SK-N-MC (cell line): Measurements from ENCODE around the gene ZNF277.

ENCODE experiments used
- DNase-seq: peaks from one replicate; pipeline ENCODE4 v3.0.0-alpha.2; 2011; ENCODE audit warnings: low read depth, low spot score
- H3K27ac ChIP-seq: fragments of 200-600 bp; sonication (generic); 2 replicates; pipeline ENCODE4 v1.5.1; 2016; ENCODE audit warnings: mixed run types
- H3K36me3 ChIP-seq: fragments of 200-600 bp; sonication (generic); 2 replicates; pipeline ENCODE4 v1.6.1; 2017; ENCODE audit warnings: antibody characterized with exemption, low read length, mixed read lengths; ENCODE audit not compliant: insufficient read depth
- H3K4me3 ChIP-seq: fragments of 200-600 bp; sonication (generic); 2 replicates; pipeline ENCODE4 v1.5.1; 2016
- H3K9ac ChIP-seq: fragments of 200-600 bp; sonication (generic); 2 replicates; pipeline ENCODE4 v1.8.0; 2017; ENCODE audit warnings: mixed run types, mixed read lengths; ENCODE audit not compliant: insufficient read length
- H3K9me3 ChIP-seq: fragments of 200-600 bp; sonication (generic); 2 replicates; pipeline ENCODE4 v1.6.1; 2017; ENCODE audit warnings: low read depth, mild to moderate bottlenecking, antibody characterized with exemption, low read length, moderate library complexity, mixed read lengths
- EZH2 ChIP-seq: fragments of 200-600 bp; sonication (generic); IDR thresholded peaks from one replicate; pipeline ENCODE4 v1.6.1; 2017; ENCODE audit warnings: antibody characterized with exemption
- FOXP2 ChIP-seq: optimal IDR thresholded peaks from 2 replicates; pipeline ENCODE3; 2011; ENCODE audit warnings: mild to moderate bottlenecking, moderate library complexity; ENCODE audit not compliant: insufficient read depth; ENCODE audit errors: extremely low read length, control extremely low read depth
- POLR2AphosphoS5 ChIP-seq: IDR thresholded peaks from 2 replicates; pipeline ENCODE4 v1.6.1; 2012; ENCODE audit warnings: mild to moderate bottlenecking, low read depth, low read length, borderline replicate concordance

Gene ZNF277

GRCh38 chr7:112214268-112214667 lies 7.8 kb downstream of the ZNF277 start:
- TF ChIP-seq POLR2AphosphoS5: no peak
- no peak for TF ChIP-seq FOXP2
- TF ChIP-seq EZH2: no peak
- Histone ChIP-seq H3K36me3 (no peaks in the 10 kb centered on the region), H3K9me3 (no peaks in the 10 kb centered on the region), H3K4me3 (no peak overlapping the region), H3K27ac (no peak overlapping the region), H3K9ac (no peak overlapping the region)
- DNase-seq: no peak

DNA sequence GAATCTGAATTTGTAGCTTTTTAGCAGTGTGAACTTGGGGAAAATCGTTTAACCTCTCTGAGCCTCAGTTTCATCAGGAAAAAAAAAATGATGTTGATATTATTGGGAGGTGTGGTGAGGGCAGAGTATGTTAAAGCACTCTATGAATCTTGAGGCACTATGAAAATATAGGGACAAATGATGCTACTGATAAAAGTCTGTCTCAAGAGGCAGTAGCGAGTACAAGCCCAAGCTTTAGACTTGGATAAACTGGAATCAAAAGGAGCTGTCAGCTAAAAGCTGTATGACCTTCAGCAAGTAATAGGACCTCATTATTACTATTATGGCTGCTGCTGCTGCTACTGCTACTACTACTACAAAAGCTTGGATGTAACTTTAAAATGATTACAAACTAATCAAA lies 8.4 kb downstream of the ZNF277 start:
- H3K9ac ChIP-seq: no peak overlapping the region
- DNase-seq: no peak
- no peak overlapping the region for H3K4me3 ChIP-seq
- H3K27ac ChIP-seq: no peak overlapping the region
- no peak for TF ChIP-seq FOXP2
- no peak for TF ChIP-seq EZH2
- no peak for TF ChIP-seq POLR2AphosphoS5
- no peaks in the 10 kb centered on the region for H3K36me3 ChIP-seq
- no peaks in the 10 kb centered on the region for H3K9me3 ChIP-seq

DNA sequence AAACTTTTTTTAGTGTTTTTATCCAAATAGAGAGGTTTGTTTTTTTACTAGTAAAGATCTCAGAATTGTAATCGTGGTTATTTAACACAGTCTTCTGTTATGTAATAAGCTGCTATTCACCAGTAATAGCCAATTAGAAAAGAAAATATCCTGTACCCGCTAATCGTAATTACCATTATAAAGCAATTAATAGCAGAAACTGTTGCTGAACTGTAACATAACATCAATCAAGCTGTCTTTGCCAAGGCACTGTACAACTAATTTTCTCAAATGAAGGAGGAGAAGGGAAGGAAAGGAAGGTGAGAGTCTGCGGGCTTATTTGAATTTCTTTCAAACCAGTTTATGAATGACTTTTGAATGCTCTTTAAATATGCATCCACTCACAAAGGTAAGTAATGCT lies 9.3 kb downstream of the ZNF277 start:
- Histone ChIP-seq H3K9me3 (no peaks in the 10 kb centered on the region), H3K4me3 (no peak overlapping the region), H3K9ac (no peak overlapping the region), H3K27ac (no peak overlapping the region), H3K36me3 (no peaks in the 10 kb centered on the region)
- DNase-seq: no peak
- no peak for TF ChIP-seq FOXP2
- TF ChIP-seq EZH2: no peak
- TF ChIP-seq POLR2AphosphoS5: no peak

- TF ChIP-seq FOXP2 (no peak), EZH2 (no peak), POLR2AphosphoS5 (no peak)
- DNase-seq: no peak
Measured at GRCh38 chr7:112220877-112221434, 14.5 kb downstream of the ZNF277 start.

GRCh38 chr7:112223310-112223709 lies 16.8 kb downstream of the ZNF277 start:
- H3K9me3 ChIP-seq: no peaks in the 10 kb centered on the region
- no peak overlapping the region for H3K4me3 ChIP-seq
- no peak overlapping the region for H3K27ac ChIP-seq
- no peaks in the 10 kb centered on the region for H3K36me3 ChIP-seq
- no peak for DNase-seq
- H3K9ac ChIP-seq: no peak overlapping the region
- no peak for TF ChIP-seq EZH2
- TF ChIP-seq POLR2AphosphoS5: no peak
- no peak for TF ChIP-seq FOXP2

More at GRCh38 chr7:112220877-112221434, 14.5 kb downstream of the ZNF277 start:
- Histone ChIP-seq H3K27ac (no peak overlapping the region), H3K36me3 (no peaks in the 10 kb centered on the region), H3K4me3 (no peak overlapping the region), H3K9ac (no peak overlapping the region), H3K9me3 (no peaks in the 10 kb centered on the region)

GRCh38 chr7:112224186-112224585 lies 17.7 kb downstream of the ZNF277 start:
- Histone ChIP-seq H3K9ac (no peak overlapping the region), H3K27ac (no peak overlapping the region), H3K9me3 (no peaks in the 10 kb centered on the region), H3K36me3 (no peaks in the 10 kb centered on the region), H3K4me3 (no peak overlapping the region)
- TF ChIP-seq POLR2AphosphoS5 (no peak), FOXP2 (no peak), EZH2 (no peak)
- no peak for DNase-seq

DNA sequence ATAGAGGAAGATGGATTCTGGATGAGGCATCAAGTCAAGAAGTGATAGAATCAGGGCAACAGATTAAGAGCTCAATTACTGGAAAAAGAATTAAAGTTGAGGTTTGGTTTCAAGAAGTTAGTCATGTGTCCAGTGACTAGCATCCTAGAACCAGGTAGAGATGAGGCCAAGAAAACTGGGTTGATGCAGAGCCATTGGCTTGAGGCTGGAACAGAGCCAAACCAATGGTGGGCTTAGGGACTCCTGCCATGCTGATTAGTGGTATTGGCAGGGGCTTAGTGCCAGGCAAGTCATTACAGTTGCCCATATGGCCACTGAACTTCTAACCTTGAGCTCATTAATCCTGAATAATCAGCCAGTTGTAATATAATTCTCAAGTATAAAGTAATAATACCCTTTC lies 18.5 kb downstream of the ZNF277 start:
- H3K9me3 ChIP-seq: no peaks in the 10 kb centered on the region
- no peak overlapping the region for H3K27ac ChIP-seq
- H3K9ac ChIP-seq: no peak overlapping the region
- no peak overlapping the region for H3K4me3 ChIP-seq
- H3K36me3 ChIP-seq: no peaks in the 10 kb centered on the region
- TF ChIP-seq POLR2AphosphoS5 (no peak), FOXP2 (no peak), EZH2 (no peak)
- no peak for DNase-seq

DNA sequence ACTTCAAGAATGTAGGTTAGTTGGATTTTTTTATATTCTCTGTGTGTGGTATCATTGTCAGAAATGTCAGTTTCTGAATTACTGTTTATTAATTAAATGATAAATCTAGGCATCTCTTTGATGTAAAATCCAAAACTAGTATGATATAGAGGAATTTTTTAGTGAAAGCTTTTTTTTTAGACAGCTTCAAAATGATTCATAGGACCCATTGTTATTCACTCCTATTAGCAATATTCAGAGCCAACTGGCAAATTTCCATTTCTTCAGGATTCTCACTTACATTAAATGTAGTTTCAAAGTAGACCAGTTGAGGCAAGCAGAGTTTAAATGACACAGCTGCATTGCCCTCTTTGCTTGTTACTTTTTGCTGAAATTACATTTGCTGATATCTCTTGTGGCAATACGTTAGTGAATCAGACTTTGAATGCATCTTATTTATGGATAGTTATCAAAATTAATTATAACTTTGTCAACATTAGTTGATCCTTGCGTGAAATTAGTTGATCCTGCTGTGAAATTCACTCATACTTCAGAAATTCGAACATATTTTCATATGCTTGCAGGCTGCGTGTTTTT lies 20.3 kb downstream of the ZNF277 start:
- Histone ChIP-seq H3K27ac (no peak overlapping the region), H3K4me3 (no peak overlapping the region), H3K9me3 (no peaks in the 10 kb centered on the region), H3K9ac (no peak overlapping the region), H3K36me3 (no peaks in the 10 kb centered on the region)
- DNase-seq: no peak
- TF ChIP-seq EZH2 (no peak), POLR2AphosphoS5 (no peak), FOXP2 (no peak)

DNA sequence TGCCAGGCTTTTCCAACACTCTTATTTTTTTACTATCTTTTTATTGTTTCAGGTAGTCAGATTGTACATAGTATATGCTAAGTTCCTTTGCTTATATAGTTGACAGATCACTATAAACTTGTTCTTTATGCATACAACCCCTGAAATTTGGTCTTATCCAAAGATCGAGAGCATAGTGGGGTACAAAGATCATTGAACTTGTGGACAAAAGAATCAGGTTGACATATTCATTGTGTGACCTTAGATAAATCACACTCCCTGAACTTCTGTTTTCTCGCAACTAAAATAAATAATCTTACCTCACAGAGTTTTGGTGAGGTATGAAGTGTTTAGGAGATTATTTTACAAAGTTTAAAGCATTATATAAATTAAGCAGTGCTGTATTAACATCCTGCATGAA lies 22.1 kb downstream of the ZNF277 start:
- no peak overlapping the region for H3K27ac ChIP-seq
- H3K4me3 ChIP-seq: no peak overlapping the region
- TF ChIP-seq EZH2 (no peak), POLR2AphosphoS5 (no peak), FOXP2 (no peak)

More for the DNA sequence above, 22.1 kb downstream of the ZNF277 start:
- DNase-seq: no peak
- Histone ChIP-seq H3K9me3 (no peaks in the 10 kb centered on the region), H3K36me3 (no peaks in the 10 kb centered on the region), H3K9ac (no peak overlapping the region)
